H1 (cell line): Measurements from ENCODE around the gene KPNA1. TPM values are rescaled to one million over a fixed set of nuclear protein-coding genes. Genes with fewer than 3 reads are reported as not detected.
A peak's percentile ranks its signal among the peaks of the same experiment; 100 is the strongest.

Source experiments
- CTCF ChIA-PET: fragments of 300-600 bp; sonication (Branson Sonifier 250); formaldehyde crosslinking; loops from one replicate; lab custom pipeline; 2021; ENCODE audit not compliant: partially characterized antibody; lab: Charles Lee
- POLR2A ChIA-PET: fragments of 300-600 bp; sonication (Branson Sonifier 250); formaldehyde crosslinking; loops from one replicate; lab custom pipeline; 2021; ENCODE audit warnings: inconsistent platforms; ENCODE audit not compliant: partially characterized antibody; lab: Charles Lee
- DNase-seq, 2 experiments: peaks; one replicate each; pipeline versions ENCODE4 v3.0.0 to v3.0.0-alpha.2; 2010 to 2022; ENCODE audit warnings: low spot score in 2 of 2, low read depth in 1 of 2, mixed read lengths in 1 of 2
- FAIRE-seq: peaks from 2 replicates; lab custom pipeline; 2011; peaks lifted over from hg19 to GRCh38; lab: Jason Lieb, UNC
- H2AFZ ChIP-seq: 2 replicates; pipeline ENCODE4 v1.8.1; 2012; ENCODE audit warnings: low read length, inconsistent platforms
- H2AK5ac ChIP-seq: 2 replicates; pipeline ENCODE4 v1.6.1; 2013; ENCODE audit warnings: low read depth, low read length
- H2BK120ac ChIP-seq: replicated peaks from 2 replicates; pipeline ENCODE3; 2013; ENCODE audit warnings: low read depth, low read length, inconsistent platforms
- H2BK12ac ChIP-seq: 2 replicates; pipeline ENCODE4 v1.6.1; 2013; ENCODE audit warnings: low read depth, low read length
- H2BK15ac ChIP-seq: 2 replicates; pipeline ENCODE4 v1.6.1; 2013; ENCODE audit warnings: low read length
- H2BK20ac ChIP-seq: 2 replicates; pipeline ENCODE4 v1.6.1; 2013; ENCODE audit warnings: low read length
- H2BK5ac ChIP-seq: 2 replicates; pipeline ENCODE4 v1.6.1; 2013; ENCODE audit warnings: low read depth, low read length
- H3K14ac ChIP-seq: 2 replicates; pipeline ENCODE4 v1.6.1; 2013; ENCODE audit warnings: inconsistent platforms; ENCODE audit not compliant: insufficient read length
- H3K18ac ChIP-seq: 2 replicates; pipeline ENCODE4 v1.6.1; 2013; ENCODE audit warnings: low read length; ENCODE audit errors: extremely low read depth
- H3K23ac ChIP-seq: 2 replicates; pipeline ENCODE4 v1.6.1; 2013; ENCODE audit warnings: inconsistent platforms; ENCODE audit not compliant: insufficient read length
- H3K23me2 ChIP-seq: 2 replicates; pipeline ENCODE4 v1.6.1; 2013; ENCODE audit warnings: low read depth, low read length
- H3K27ac ChIP-seq: 2 replicates; pipeline ENCODE4 v1.6.1; 2011; ENCODE audit warnings: low read depth, low read length, inconsistent platforms
- H3K27me3 ChIP-seq, 4 experiments: replicated peaks in 1 of 4; 1 replicate in 1 of 4; 2 replicates in 3 of 4; pipeline versions ENCODE4 v1.6.1 to v1.8.1; 2011 to 2013; ENCODE audit warnings: low read length in 3 of 4, mild to moderate bottlenecking in 3 of 4, inconsistent platforms in 2 of 4, mixed read lengths in 2 of 4, moderate library complexity in 1 of 4; ENCODE audit not compliant: control insufficient read depth in 3 of 4, insufficient read depth in 3 of 4; ENCODE audit errors: extremely low read depth in 1 of 4
- H3K36me3 ChIP-seq, 4 experiments: 2 replicates each; pipeline versions ENCODE4 v1.6.1 to v1.8.1; 2011 to 2013; ENCODE audit warnings: mild to moderate bottlenecking in 4 of 4, low read length in 3 of 4, moderate library complexity in 2 of 4, control low read depth in 1 of 4, inconsistent platforms in 1 of 4; ENCODE audit not compliant: insufficient read depth in 4 of 4, control insufficient read depth in 2 of 4
- H3K4ac ChIP-seq: replicated peaks from 2 replicates; pipeline ENCODE3; 2013; ENCODE audit warnings: low read length, low read depth, mixed read lengths, inconsistent platforms; ENCODE audit not compliant: insufficient read length
- H3K4me1 ChIP-seq, 4 experiments: replicated peaks in 1 of 4; 1 replicate in 1 of 4; 2 replicates in 3 of 4; pipeline versions ENCODE4 v1.6.1 to v1.8.1; 2011 to 2013; ENCODE audit warnings: low read length in 3 of 4, inconsistent platforms in 2 of 4, mixed read lengths in 1 of 4; ENCODE audit not compliant: insufficient read depth in 4 of 4, control insufficient read depth in 3 of 4
- H3K4me2 ChIP-seq, 2 experiments: 2 replicates each; pipeline versions ENCODE4 v1.6.1 to v1.8.1; 2011 to 2013; ENCODE audit warnings: low read depth in 2 of 2, low read length in 2 of 2, control low read depth in 1 of 2, inconsistent platforms in 1 of 2, mild to moderate bottlenecking in 1 of 2; ENCODE audit not compliant: insufficient read depth in 1 of 2
- H3K4me3 ChIP-seq, 4 experiments: fragments of 200-600, 300-600 bp in 1 of 4; sonication (generic), shearing (Covaris generic), sonication (Bioruptor Twin) in 1 of 4; 2 replicates each; pipeline versions ENCODE4 v1.5.1 to v1.8.1; 2011 to 2016; ENCODE audit warnings: low read length in 4 of 4, low read depth in 3 of 4, control low read depth in 2 of 4, inconsistent platforms in 2 of 4, mild to moderate bottlenecking in 2 of 4, mixed read lengths in 1 of 4, moderate library complexity in 1 of 4; ENCODE audit not compliant: insufficient read depth in 2 of 4; ENCODE audit errors: extremely low read depth in 1 of 4
- H3K56ac ChIP-seq: replicated peaks from 2 replicates; pipeline ENCODE3; 2013; ENCODE audit warnings: low read depth, mild to moderate bottlenecking, mixed read lengths, low read length, inconsistent platforms; ENCODE audit not compliant: insufficient read length
- H3K79me1 ChIP-seq: 2 replicates; pipeline ENCODE4 v1.6.1; 2013; ENCODE audit warnings: low read depth, low read length, control low read depth
- H3K79me2 ChIP-seq, 2 experiments: 2 replicates each; pipeline versions ENCODE4 v1.6.1 to v1.8.1; 2012 to 2013; ENCODE audit warnings: low read length in 2 of 2, mild to moderate bottlenecking in 2 of 2, inconsistent platforms in 1 of 2; ENCODE audit not compliant: insufficient read depth in 2 of 2, control insufficient read depth in 1 of 2
- H3K9ac ChIP-seq, 4 experiments: replicated peaks in 1 of 4; 1 replicate in 1 of 4; 2 replicates in 3 of 4; pipeline versions ENCODE4 v1.6.1 to v1.8.1; 2011 to 2013; ENCODE audit warnings: low read depth in 3 of 4, low read length in 3 of 4, control low read depth in 2 of 4, mild to moderate bottlenecking in 2 of 4, moderate library complexity in 2 of 4, inconsistent platforms in 1 of 4; ENCODE audit errors: extremely low read depth in 1 of 4
- H3K9me3 ChIP-seq, 2 experiments: 2 replicates each; pipeline versions ENCODE4 v1.6.1 to v1.8.1; 2012 to 2013; ENCODE audit warnings: mild to moderate bottlenecking in 2 of 2, moderate library complexity in 2 of 2, control low read depth in 1 of 2, inconsistent platforms in 1 of 2, low read depth in 1 of 2, low read length in 1 of 2, mixed read lengths in 1 of 2; ENCODE audit not compliant: insufficient read depth in 2 of 2
- H4K20me1 ChIP-seq, 2 experiments: replicated peaks in 1 of 2; 2 replicates each; pipeline versions ENCODE3 to v1.8.1; 2011 to 2013; ENCODE audit warnings: inconsistent platforms in 2 of 2, low read length in 2 of 2, mild to moderate bottlenecking in 1 of 2; ENCODE audit not compliant: insufficient read depth in 2 of 2, control insufficient read depth in 1 of 2
- H4K5ac ChIP-seq: 2 replicates; pipeline ENCODE4 v1.6.1; 2013; ENCODE audit warnings: low read length, low read depth, mixed read lengths, inconsistent platforms; ENCODE audit not compliant: insufficient read length
- H4K8ac ChIP-seq: 2 replicates; pipeline ENCODE4 v1.8.0; 2013; ENCODE audit warnings: mild to moderate bottlenecking, moderate library complexity, low read length, inconsistent platforms; ENCODE audit not compliant: insufficient read depth; ENCODE audit errors: extremely low read depth
- H4K91ac ChIP-seq: replicated peaks from 2 replicates; pipeline ENCODE3; 2013; ENCODE audit warnings: low read length, mixed read lengths, inconsistent platforms; ENCODE audit not compliant: insufficient read length
- EP300 ChIP-seq, 2 experiments: IDR thresholded peaks; 1 replicate in 1 of 2; 2 replicates in 1 of 2; pipeline ENCODE4 v1.6.1; 2011 to 2012; ENCODE audit warnings: low read depth in 2 of 2, low read length in 2 of 2, mild to moderate bottlenecking in 2 of 2, borderline replicate concordance in 1 of 2, inconsistent platforms in 1 of 2, moderate library complexity in 1 of 2
- USF2 ChIP-seq: IDR thresholded peaks from 2 replicates; pipeline ENCODE4 v1.6.1; 2011; ENCODE audit warnings: low read length, improper control_type of control experiment
- WGBS, 2 experiments: shearing (Covaris generic) in 1 of 2; methylation state at CpG; one replicate each; pipeline versions ENCODE4 v1.1.6 to v1.1.7; 2013 to 2015; ENCODE audit warnings: low lambda C conversion rate in 2 of 2, mixed read lengths in 2 of 2, inconsistent platforms in 1 of 2, low coverage in 1 of 2, missing lambda C conversion rate in 1 of 2; ENCODE audit not compliant: insufficient replicate concordance in 2 of 2, insufficient coverage in 1 of 2, insufficient read length in 1 of 2; ENCODE audit errors: extremely low coverage in 1 of 2, missing lambda C conversion rate in 1 of 2; 5-methylcytosine and 5-hydroxymethylcytosine counted together
- polyA plus RNA-seq, 7 experiments: library from polyadenylated mRNA; depleted of rRNA in 3 of 7; stranded (reverse) in 5 of 7; unstranded in 2 of 7; fragments of >200 nt in 5 of 7; fragments of 200-250 nt in 2 of 7; gene quantifications; 1 replicate in 5 of 7; 2 replicates in 1 of 7; 4 replicates in 1 of 7; pipeline versions ENCODE4 v1.2.1 to v1.2.3, GENCODE V29; 2011 to 2013; ENCODE audit warnings: missing spikeins in 2 of 7, mixed read lengths in 2 of 7
- total RNA-seq: library from RNA; stranded (reverse); fragmentation: NEBNext Ultra II Directional; extraction: Animal tissue kit (Norgen Biotek cat#: 25700); gene quantifications from 2 replicates; pipeline ENCODE4 v1.2.1, GENCODE V29; 2021

Gene KPNA1
- total and polyA plus RNA-seq, 2 of the 8 experiments (the other 6 are each of a cell fraction or from before 2014, with no cell fraction given): 14.8 to 63.0 TPM

GRCh38 chr3:122435950-122436349, 78.8 kb downstream of the KPNA1 start:
- CTCF ChIA-PET: interaction anchor here (1.1 kb wide), 1 partner anchor 24 kb away, joined by 4 read pairs; no protein-coding TSS in a partner anchor
- H3K27me3 ChIP-seq: no peaks in the 10 kb centered on the region
- no peaks in the 10 kb centered on the region for H3K79me2 ChIP-seq
- no peak for TF ChIP-seq USF2
- peak in 1 of 2 experiments; percentile 55; a peak in 1 of 3 replicates for TF ChIP-seq EP300 (IDR thresholded peaks at IDR 0.05; ENCODE audit: borderline replicate concordance in 1 of 2, low read depth in 2 of 2, low read length in 2 of 2)
- no peak overlapping the region for H3K4ac ChIP-seq
- H3K18ac ChIP-seq: no peak overlapping the region
- no peak overlapping the region for H2AK5ac ChIP-seq
- H3K4me2 ChIP-seq: no peak overlapping the region
- H4K91ac ChIP-seq: no peak overlapping the region
- no peak overlapping the region for H2BK12ac ChIP-seq
- peaks cover 0 to 2% of the 10 kb centered on the region in 2 experiments for H4K20me1 ChIP-seq
- no peak for DNase-seq
- POLR2A ChIA-PET: interaction anchor here (1.4 kb wide), 1 partner anchor 28 kb away, joined by 3 read pairs; no protein-coding TSS in a partner anchor
- no peak overlapping the region for H4K5ac ChIP-seq
- H2BK5ac ChIP-seq: no peak overlapping the region
- H3K23ac ChIP-seq: no peak overlapping the region
- no peaks in the 10 kb centered on the region for H3K79me1 ChIP-seq
- no peak overlapping the region for H3K56ac ChIP-seq
- H3K27ac ChIP-seq: no peak overlapping the region
- no peaks in the 10 kb centered on the region for H3K23me2 ChIP-seq
- no peak overlapping the region for H2BK15ac ChIP-seq
- H2BK120ac ChIP-seq: no peak overlapping the region
- no peak overlapping the region for H3K9ac ChIP-seq
- no peak overlapping the region for H3K4me3 ChIP-seq
- no peaks in the 10 kb centered on the region for H3K4me1 ChIP-seq
- H3K9me3 ChIP-seq: no peaks in the 10 kb centered on the region
- peaks cover 3 to 59% (median 28%) of the 10 kb centered on the region in 4 experiments for H3K36me3 ChIP-seq
- H2BK20ac ChIP-seq: no peak overlapping the region
- no peak overlapping the region for H2AFZ ChIP-seq
- H4K8ac ChIP-seq: no peak overlapping the region
- FAIRE-seq: no peak
- WGBS, 2 experiments: 93% methylated on average over 9 of the region's 9 CpGs; no CpG with 5 or more reads in 1 of the 2 experiments
- H3K14ac ChIP-seq: no peak overlapping the region
